Gastroesophageal sphincter (tissue), 4 donors: ENCODE measurements around the gene PDE1A. TPM values are rescaled to one million over a fixed set of nuclear protein-coding genes. Genes with fewer than 3 reads are reported as not detected.

Experiments used
- ATAC-seq: fragments of 150-250 bp; one replicate; pipeline ENCODE4 v1.9.1; 2016; ENCODE audit warnings: mild to moderate bottlenecking, moderate library complexity
- H3K27ac ChIP-seq, 4 donors: fragments of 200-600 bp; sonication (generic) in 3 of 4; 1 replicate in 3 of 4; 2 replicates in 1 of 4; pipeline ENCODE4 v1.5.1; 2016 to 2019
- H3K27me3 ChIP-seq: fragments of 200-600 bp; sonication (generic); one replicate; pipeline ENCODE4 v1.5.1; 2019
- H3K36me3 ChIP-seq, 2 donors: fragments of 200-600 bp; sonication (generic); one replicate each; pipeline ENCODE4 v1.5.1; 2019; ENCODE audit warnings: control low read depth in 1 of 2
- H3K4me1 ChIP-seq, 3 donors: fragments of 200-600 bp; sonication (generic); 1 replicate in 2 of 3; 2 replicates in 1 of 3; pipeline ENCODE4 v1.5.1; 2016 to 2019; ENCODE audit warnings: control low read depth in 2 of 3
- H3K4me3 ChIP-seq, 2 donors: fragments of 200-600 bp; sonication (generic); one replicate each; pipeline ENCODE4 v1.5.1; 2019; ENCODE audit warnings: mild to moderate bottlenecking in 1 of 2, moderate library complexity in 1 of 2
- H3K9me3 ChIP-seq, 3 donors: fragments of 200-600 bp; sonication (generic); one replicate each; pipeline ENCODE4 v1.5.1; 2017 to 2019; ENCODE audit warnings: control low read depth in 2 of 3
- CTCF ChIP-seq, 4 experiments: fragments of 200-600 bp in 2 of 4; fragments of 450-650 bp in 2 of 4; sonication (generic) in 1 of 4; IDR thresholded peaks; one replicate each; pipeline ENCODE4 v1.5.1; 2017 to 2019; ENCODE audit warnings: antibody characterized with exemption in 4 of 4, mild to moderate bottlenecking in 2 of 4, moderate library complexity in 2 of 4
- EP300 ChIP-seq: sonication (generic); formaldehyde crosslinking; IDR thresholded peaks from one replicate; pipeline ENCODE4 v1.6.1; 2017; ENCODE audit warnings: antibody characterized with exemption, mild to moderate bottlenecking
- POLR2A ChIP-seq, 2 donors: fragments of 450-650 bp; IDR thresholded peaks; one replicate each; pipeline ENCODE4 v1.6.1; 2017; ENCODE audit warnings: antibody characterized with exemption in 2 of 2, mild to moderate bottlenecking in 2 of 2, moderate library complexity in 1 of 2
- POLR2AphosphoS5 ChIP-seq: sonication (generic); formaldehyde crosslinking; IDR thresholded peaks from one replicate; pipeline ENCODE4 v1.6.1; 2017; ENCODE audit warnings: antibody characterized with exemption
- WGBS, 2 donors: methylation state at CpG; one replicate each; pipeline ENCODE4 v1.1.5; 2018; ENCODE audit warnings: low coverage in 1 of 2; 5-methylcytosine and 5-hydroxymethylcytosine counted together
- total RNA-seq, 4 donors: library from RNA; depleted of rRNA; stranded (reverse); fragments of >200 nt; gene quantifications; one replicate each; pipeline ENCODE4 v1.1.0, GENCODE V29; 2016

Gene PDE1A
- total RNA-seq, 4 donors from 2014 or later = 7.2 to 17.2 (median 11.8) TPM

DNA sequence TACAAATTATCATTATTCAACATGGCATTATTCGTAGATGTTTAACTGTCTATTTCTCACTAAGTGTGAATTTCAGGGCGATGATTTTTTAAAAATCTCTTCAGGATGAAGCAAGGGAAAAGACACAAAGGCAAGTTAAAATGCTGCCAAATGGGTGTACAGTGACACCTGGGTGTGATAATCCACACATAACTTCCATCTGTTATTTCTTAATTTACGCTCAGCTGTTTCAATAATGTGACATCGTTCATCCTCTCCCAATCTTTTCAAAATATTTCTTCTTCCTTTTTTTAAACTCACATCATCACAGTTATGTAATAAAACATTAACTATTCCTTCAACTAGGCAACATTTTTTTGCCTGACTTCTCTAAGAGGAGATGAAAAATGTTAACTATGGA, 10.6 kb downstream of the PDE1A start:
- Histone ChIP-seq H3K27me3 (no peaks in the 10 kb centered on the region), H3K36me3 (no peaks in the 10 kb centered on the region), H3K4me3 (no peak overlapping the region), H3K27ac (peak overlapping the region in 1 of 4 donors; percentile 39), H3K9me3 (no peaks in the 10 kb centered on the region), H3K4me1 (no peaks in the 10 kb centered on the region)
- TF ChIP-seq EP300 (no peak), POLR2A (IDR thresholded peaks at IDR 0.05) (no peak), POLR2AphosphoS5 (no peak), CTCF (IDR thresholded peaks at IDR 0.05) (no peak)
- WGBS, 2 donors = 51 to 72% methylated on average over 4 of the region's 4 CpGs
- ATAC-seq = no peak

- H3K27me3 ChIP-seq = no peaks in the 10 kb centered on the region
- 60 to 75% methylated on average over 1 of the region's 1 CpG for WGBS, 2 donors
Measured at GRCh38 chr2:182415771-182416170, 11.1 kb downstream of the PDE1A start.

DNA sequence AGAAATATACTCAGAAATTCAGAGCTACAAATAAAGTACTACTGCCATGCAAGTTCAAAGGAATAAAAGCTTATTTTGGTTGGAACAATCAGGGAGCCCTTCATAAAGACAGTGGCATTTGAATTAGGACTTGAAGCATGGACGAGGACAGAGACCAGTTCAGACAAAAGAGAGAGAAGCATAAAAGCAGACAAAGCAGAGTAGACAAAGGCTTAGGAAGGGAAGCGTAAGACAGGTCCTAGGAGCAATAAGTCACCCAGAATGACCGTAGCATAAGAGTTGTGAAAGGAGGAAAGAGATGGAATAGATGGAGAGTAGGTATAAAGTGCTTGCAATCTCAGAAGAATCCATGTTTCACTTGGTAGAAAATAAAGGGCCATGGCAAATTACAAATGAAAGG, 14.0 kb downstream of the PDE1A start:
- no peak overlapping the region for H3K4me3 ChIP-seq
- no peaks in the 10 kb centered on the region for H3K27me3 ChIP-seq
- no peaks in the 10 kb centered on the region for H3K9me3 ChIP-seq
- TF ChIP-seq POLR2A (IDR thresholded peaks at IDR 0.05) (no peak), CTCF (IDR thresholded peaks at IDR 0.05) (no peak), EP300 (no peak), POLR2AphosphoS5 (no peak)
- ATAC-seq = no peak
- H3K4me1 ChIP-seq = no peaks in the 10 kb centered on the region
- no peak overlapping the region for H3K27ac ChIP-seq
- WGBS, 2 donors = 85 to 88% methylated on average over 3 of the region's 3 CpGs
- H3K36me3 ChIP-seq = no peaks in the 10 kb centered on the region

More at GRCh38 chr2:182415771-182416170, 11.1 kb downstream of the PDE1A start:
- ATAC-seq = no peak
- H3K36me3 ChIP-seq = no peaks in the 10 kb centered on the region
- H3K4me1 ChIP-seq = no peaks in the 10 kb centered on the region
- H3K9me3 ChIP-seq = no peaks in the 10 kb centered on the region
- no peak overlapping the region for H3K4me3 ChIP-seq
- peak overlapping the region in 1 of 4 donors; percentile 39 for H3K27ac ChIP-seq
- TF ChIP-seq POLR2A (IDR thresholded peaks at IDR 0.05) = no peak
- no peak for TF ChIP-seq POLR2AphosphoS5
- TF ChIP-seq CTCF (IDR thresholded peaks at IDR 0.05) = no peak
- no peak for TF ChIP-seq EP300

GRCh38 chr2:182410120-182410519, 16.7 kb downstream of the PDE1A start:
- no peak overlapping the region for H3K4me3 ChIP-seq
- 59 to 93% methylated on average over 2 of the region's 2 CpGs for whole genome bisulfite sequencing, 2 donors
- H3K27me3 ChIP-seq = no peaks in the 10 kb centered on the region
- H3K27ac ChIP-seq = no peak overlapping the region
- TF ChIP-seq POLR2A (IDR thresholded peaks at IDR 0.05) = no peak
- no peak for ATAC-seq
- H3K9me3 ChIP-seq = no peaks in the 10 kb centered on the region
- H3K4me1 ChIP-seq = no peaks in the 10 kb centered on the region
- no peaks in the 10 kb centered on the region for H3K36me3 ChIP-seq

GRCh38 chr2:182406221-182406620, 20.6 kb downstream of the PDE1A start:
- Histone ChIP-seq H3K27ac (no peak overlapping the region), H3K27me3 (no peaks in the 10 kb centered on the region), H3K4me3 (no peak overlapping the region), H3K36me3 (no peaks in the 10 kb centered on the region), H3K9me3 (no peaks in the 10 kb centered on the region), H3K4me1 (no peaks in the 10 kb centered on the region)
- no peak for TF ChIP-seq CTCF (IDR thresholded peaks at IDR 0.05)
- TF ChIP-seq POLR2AphosphoS5 = no peak
- TF ChIP-seq POLR2A (IDR thresholded peaks at IDR 0.05) = no peak
- no peak for TF ChIP-seq EP300
- ATAC-seq = no peak
- WGBS, 2 donors = 18 to 29% methylated on average over 1 of the region's 1 CpG
